GM23338 (cell line): ENCODE results near the gene LSM3. TPM values are rescaled to one million over a fixed set of nuclear protein-coding genes. Genes with fewer than 3 reads are reported as not detected.

Experiments used
- ATAC-seq: fragments of 200-7000 bp; cut with Tn5 transposase; 3 replicates; pipeline ENCODE4 v1.9.1; 2020
- DNase-seq: peaks from one replicate; pipeline ENCODE4 v3.0.0-alpha.2; 2015; ENCODE audit warnings: low spot score
- H2AFZ ChIP-seq: fragments of 200-600 bp; sonication (generic); 2 replicates; pipeline ENCODE4 v1.8.0; 2016; ENCODE audit warnings: antibody characterized with exemption, mild to moderate bottlenecking, moderate library complexity
- H3F3A ChIP-seq: fragments of 200-600 bp; sonication (generic); replicated peaks from 2 replicates; pipeline ENCODE4 v1.8.0; 2017; ENCODE audit warnings: antibody characterized with exemption, mixed run types, low read depth
- H3K27ac ChIP-seq: fragments of 200-600 bp; sonication (generic); 2 replicates; pipeline ENCODE4 v1.6.1; 2016; ENCODE audit warnings: low read depth
- H3K27me3 ChIP-seq: fragments of 200-600 bp; sonication (generic); 2 replicates; pipeline ENCODE4 v1.8.0; 2016; ENCODE audit warnings: mild to moderate bottlenecking, mixed run types, moderate library complexity; ENCODE audit not compliant: insufficient read depth
- H3K36me3 ChIP-seq: fragments of 200-600 bp; sonication (generic); 2 replicates; pipeline ENCODE4 v1.8.0; 2016; ENCODE audit warnings: mild to moderate bottlenecking; ENCODE audit not compliant: insufficient read depth
- H3K4me1 ChIP-seq: fragments of 200-600 bp; sonication (generic); 2 replicates; pipeline ENCODE4 v1.8.0; 2016; ENCODE audit warnings: mild to moderate bottlenecking, moderate library complexity; ENCODE audit not compliant: insufficient read depth
- H3K4me2 ChIP-seq: fragments of 200-600 bp; sonication (generic); 2 replicates; pipeline ENCODE4 v1.7.1; 2017; ENCODE audit warnings: mixed run types
- H3K4me3 ChIP-seq: fragments of 200-600 bp; sonication (generic); 2 replicates; pipeline ENCODE4 v1.6.1; 2016; ENCODE audit warnings: mixed run types
- H3K79me2 ChIP-seq: fragments of 200-600 bp; sonication (generic); replicated peaks from 2 replicates; pipeline ENCODE4 v1.8.0; 2017; ENCODE audit warnings: mild to moderate bottlenecking; ENCODE audit not compliant: insufficient read depth
- H3K9me2 ChIP-seq: fragments of 200-600 bp; sonication (generic); 2 replicates; pipeline ENCODE4 v1.8.0; 2017; ENCODE audit not compliant: insufficient read depth
- H4K20me1 ChIP-seq: fragments of 200-600 bp; sonication (generic); replicated peaks from 2 replicates; pipeline ENCODE4 v1.8.0; 2017; ENCODE audit warnings: mild to moderate bottlenecking; ENCODE audit not compliant: insufficient read depth
- H3K27ac Mint-ChIP-seq: 2 replicates; pipeline ENCODE4 v1.8.0; 2020; ENCODE audit warnings: inconsistent platforms, mild to moderate bottlenecking, moderate library complexity, mixed read lengths
- H3K27me3 Mint-ChIP-seq: 3 replicates; pipeline ENCODE4 v1.8.0; 2022; ENCODE audit warnings: low read depth, mild to moderate bottlenecking, moderate library complexity, mixed read lengths, inconsistent platforms; ENCODE audit not compliant: insufficient read depth, poor library complexity
- H3K36me3 Mint-ChIP-seq: 3 replicates; pipeline ENCODE4 v1.8.0; 2021; ENCODE audit warnings: low read depth, mild to moderate bottlenecking, inconsistent platforms, moderate library complexity, mixed read lengths
- H3K4me1 Mint-ChIP-seq: 3 replicates; pipeline ENCODE4 v1.8.0; 2020; ENCODE audit warnings: mild to moderate bottlenecking, inconsistent platforms, mixed read lengths
- H3K4me3 Mint-ChIP-seq: 3 replicates; pipeline ENCODE4 v1.8.0; 2021; ENCODE audit warnings: moderate library complexity, mild to moderate bottlenecking, inconsistent platforms, mixed read lengths
- H3K9me3 Mint-ChIP-seq: 3 replicates; pipeline ENCODE4 v1.8.0; 2020; ENCODE audit warnings: moderate library complexity, mild to moderate bottlenecking, inconsistent platforms, mixed read lengths
- CREB1 ChIP-seq: fragments of 250-450 bp; sonication (Bioruptor Pico); IDR thresholded peaks from 2 replicates; pipeline ENCODE4 v1.5.0; 2020; ENCODE audit warnings: low read depth, mild to moderate bottlenecking, moderate library complexity
- CTCF ChIP-seq, 2 experiments: fragments of 200-600 bp in 1 of 2; sonication (generic) in 1 of 2; conservative IDR thresholded peaks; 2 replicates each; pipeline versions ENCODE4 v1.5.1 to v1.6.1; 2016 to 2017; ENCODE audit warnings: antibody characterized with exemption in 2 of 2, low read depth in 2 of 2, mild to moderate bottlenecking in 2 of 2, moderate library complexity in 1 of 2
- EZH2 ChIP-seq: fragments of 200-600 bp; sonication (generic); IDR thresholded peaks from one replicate; pipeline ENCODE4 v1.8.0; 2017; ENCODE audit warnings: antibody characterized with exemption, mild to moderate bottlenecking, low read depth; ENCODE audit not compliant: unreplicated experiment
- EZH2phosphoT487 ChIP-seq: fragments of 200-600 bp; sonication (generic); IDR thresholded peaks from one replicate; pipeline ENCODE4 v1.8.1; 2018; ENCODE audit warnings: antibody characterized with exemption; ENCODE audit not compliant: unreplicated experiment
- JUNB ChIP-seq: IDR thresholded peaks from one replicate; pipeline ENCODE4 v1.6.1; 2016; ENCODE audit warnings: antibody characterized with exemption; ENCODE audit not compliant: unreplicated experiment
- NANOG ChIP-seq: IDR thresholded peaks from 2 replicates; pipeline ENCODE4 v1.6.1; 2016; ENCODE audit warnings: antibody characterized with exemption, borderline replicate concordance
- POLR2AphosphoS5 ChIP-seq: IDR thresholded peaks from 2 replicates; pipeline ENCODE4 v1.6.1; 2016; ENCODE audit warnings: antibody characterized with exemption, low read depth
- REST ChIP-seq: IDR thresholded peaks from one replicate; pipeline ENCODE4 v1.6.1; 2018; ENCODE audit warnings: antibody characterized with exemption; ENCODE audit not compliant: unreplicated experiment
- STAT1 ChIP-seq: IDR thresholded peaks from one replicate; pipeline ENCODE4 v1.6.1; 2016; ENCODE audit warnings: antibody characterized with exemption; ENCODE audit not compliant: unreplicated experiment
- ZNF114 ChIP-seq: fragments of 250-450 bp; sonication (Bioruptor Pico); IDR thresholded peaks from 2 replicates; pipeline ENCODE4 v1.5.0; 2020; ENCODE audit warnings: mild to moderate bottlenecking, moderate library complexity
- ZNF331 ChIP-seq: fragments of 250-450 bp; sonication (Bioruptor Pico); IDR thresholded peaks from 2 replicates; pipeline ENCODE4 v1.5.0; 2020; ENCODE audit warnings: low read depth, mild to moderate bottlenecking, moderate library complexity
- ZNF462 ChIP-seq: fragments of 250-450 bp; sonication (Bioruptor Pico); IDR thresholded peaks from 2 replicates; pipeline ENCODE4 v1.5.0; 2020; ENCODE audit warnings: mild to moderate bottlenecking, moderate library complexity
- polyA plus RNA-seq: library from polyadenylated mRNA; unstranded; fragments of >200 nt; fragmentation: Nextera tagmentation; extraction: Ambion mirVana; gene quantifications from 2 replicates; pipeline ENCODE4 v1.2.1, GENCODE V29; 2016
- total RNA-seq: library from RNA; depleted of rRNA; stranded (reverse); fragments of >200 nt; shearing (Covaris generic); gene quantifications from 2 replicates; pipeline ENCODE4 v1.2.3, GENCODE V29; 2014
- TF ChIP-seq, protein P1 (sequence below): IDR thresholded peaks from 2 replicates; pipeline ENCODE4 v1.6.1; 2016; ENCODE audit warnings: antibody characterized with exemption

Gene LSM3
- total and polyA plus RNA-seq, 2 experiments from 2014 or later: 20.1 to 71.5 TPM

- no peak for ATAC-seq
- Histone ChIP-seq H3K4me2 (no peak overlapping the region), H3K4me3 (no peak overlapping the region), H3K4me1 (peaks cover 12% of the 10 kb centered on the region), H3K27ac (no peak overlapping the region), H4K20me1 (peaks cover 4% of the 10 kb centered on the region), H3K36me3 (no peaks in the 10 kb centered on the region; the same call in 1 of the 2 replicates), H3K79me2 (no peaks in the 10 kb centered on the region), H2AFZ (no peak overlapping the region), H3F3A (no peaks in the 10 kb centered on the region), H3K9me2 (no peaks in the 10 kb centered on the region), H3K27me3 (no peaks in the 10 kb centered on the region)
- no peak for TF ChIP-seq JUNB
- no peak for TF ChIP-seq CTCF (conservative IDR thresholded peaks at IDR 0.05; ENCODE audit: low read depth in 2 of 2)
- TF ChIP-seq ZNF331: no peak
- no peak for TF ChIP-seq EZH2
- TF ChIP-seq STAT1: no peak
- TF ChIP-seq, protein P1, sequence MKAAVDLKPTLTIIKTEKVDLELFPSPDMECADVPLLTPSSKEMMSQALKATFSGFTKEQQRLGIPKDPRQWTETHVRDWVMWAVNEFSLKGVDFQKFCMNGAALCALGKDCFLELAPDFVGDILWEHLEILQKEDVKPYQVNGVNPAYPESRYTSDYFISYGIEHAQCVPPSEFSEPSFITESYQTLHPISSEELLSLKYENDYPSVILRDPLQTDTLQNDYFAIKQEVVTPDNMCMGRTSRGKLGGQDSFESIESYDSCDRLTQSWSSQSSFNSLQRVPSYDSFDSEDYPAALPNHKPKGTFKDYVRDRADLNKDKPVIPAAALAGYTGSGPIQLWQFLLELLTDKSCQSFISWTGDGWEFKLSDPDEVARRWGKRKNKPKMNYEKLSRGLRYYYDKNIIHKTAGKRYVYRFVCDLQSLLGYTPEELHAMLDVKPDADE: no peak
- TF ChIP-seq REST: no peak
- TF ChIP-seq POLR2AphosphoS5: no peak
- no peak for TF ChIP-seq ZNF462
- TF ChIP-seq ZNF114 (CRISPR knock-in tag): no peak
- no peak for TF ChIP-seq EZH2phosphoT487
- no peak for TF ChIP-seq CREB1 (CRISPR knock-in tag)
- no peak for TF ChIP-seq NANOG
- H3K36me3 Mint-ChIP-seq: peaks cover 40% of the 10 kb centered on the region
- H3K9me3 Mint-ChIP-seq: no peaks in the 10 kb centered on the region
- no peak overlapping the region for H3K4me3 Mint-ChIP-seq
- peaks cover 31% of the 10 kb centered on the region for H3K4me1 Mint-ChIP-seq
- peaks cover 12% of the 10 kb centered on the region for H3K27me3 Mint-ChIP-seq
- H3K27ac Mint-ChIP-seq: peak overlapping the region; percentile 9; the same call in 1 of the 2 replicates
- DNase-seq: no peak
These were observed 32.1 kb upstream of the LSM3 start for GRCh38 chr3:14146381-14147065.
